GM12878 (cell line): ENCODE measurements around the gene GPR137B. TPM values are rescaled to one million over a fixed set of nuclear protein-coding genes. Genes with fewer than 3 reads are reported as not detected.

ENCODE experiments used
- ASH2L ChIP-seq: fragments of 300-600, 200-600 bp; sonication (generic); IDR thresholded peaks from 2 replicates; pipeline ENCODE4 v1.6.1; 2017; ENCODE audit warnings: low read depth, mild to moderate bottlenecking, borderline replicate concordance
- BCL11A ChIP-seq: IDR thresholded peaks from 2 replicates; pipeline ENCODE4 v1.6.1; 2011; ENCODE audit warnings: low read depth, low read length
- BMI1 ChIP-seq: fragments of 450-650 bp; IDR thresholded peaks from 2 replicates; pipeline ENCODE4 v1.6.1; 2016; ENCODE audit warnings: mild to moderate bottlenecking, moderate library complexity, borderline replicate concordance
- CEBPB ChIP-seq, 2 experiments: fragments of 150-350 bp in 1 of 2; IDR thresholded peaks; 2 replicates each; pipeline ENCODE4 v1.6.1; 2012 to 2014; ENCODE audit warnings: low read depth in 2 of 2, low read length in 2 of 2, borderline replicate concordance in 1 of 2, inconsistent platforms in 1 of 2
- CREB1 ChIP-seq: IDR thresholded peaks from 2 replicates; pipeline ENCODE4 v1.6.1; 2012; ENCODE audit warnings: low read depth, mild to moderate bottlenecking, inconsistent platforms
- HDGF ChIP-seq: fragments of 450-650 bp; IDR thresholded peaks from 2 replicates; pipeline ENCODE4 v1.6.1; 2016; ENCODE audit warnings: antibody characterized with exemption
- JUNB ChIP-seq: IDR thresholded peaks from 2 replicates; pipeline ENCODE4 v1.6.1; 2016; ENCODE audit warnings: antibody characterized with exemption, mild to moderate bottlenecking
- KDM1A ChIP-seq: fragments of 200-600 bp; sonication (generic); IDR thresholded peaks from 2 replicates; pipeline ENCODE4 v1.6.1; 2016; ENCODE audit warnings: borderline replicate concordance
- MTA2 ChIP-seq: fragments of 450-650 bp; IDR thresholded peaks from 2 replicates; pipeline ENCODE4 v1.6.1; 2016; ENCODE audit warnings: low read depth, mild to moderate bottlenecking, moderate library complexity
- MTA3 ChIP-seq: IDR thresholded peaks from 2 replicates; pipeline ENCODE4 v1.6.1; 2012; ENCODE audit warnings: low read length, inconsistent platforms, borderline replicate concordance
- MYB ChIP-seq: fragments of 150-350 bp; IDR thresholded peaks from 2 replicates; pipeline ENCODE4 v1.6.1; 2014; ENCODE audit warnings: mild to moderate bottlenecking, low read depth, low read length, borderline replicate concordance
- NBN ChIP-seq: fragments of 450-650 bp; IDR thresholded peaks from 2 replicates; pipeline ENCODE4 v1.6.1; 2016
- NFIC ChIP-seq: IDR thresholded peaks from 2 replicates; pipeline ENCODE4 v1.6.1; 2012; ENCODE audit warnings: low read depth, mild to moderate bottlenecking, inconsistent platforms, low read length, moderate library complexity
- NFXL1 ChIP-seq: fragments of 450-650 bp; IDR thresholded peaks from 2 replicates; pipeline ENCODE4 v1.6.1; 2017; ENCODE audit warnings: antibody characterized with exemption, mild to moderate bottlenecking, borderline replicate concordance
- NFYB ChIP-seq: IDR thresholded peaks from 2 replicates; pipeline ENCODE4 v1.6.1; 2011; ENCODE audit warnings: low read depth, mild to moderate bottlenecking, low read length, improper control_type of control experiment, moderate library complexity; ENCODE audit not compliant: insufficient read depth
- RB1 ChIP-seq: fragments of 450-650 bp; formaldehyde crosslinking; IDR thresholded peaks from 2 replicates; pipeline ENCODE4 v1.6.1; 2017; ENCODE audit warnings: mild to moderate bottlenecking, borderline replicate concordance
- SMARCA5 ChIP-seq: fragments of 450-650 bp; IDR thresholded peaks from 2 replicates; pipeline ENCODE4 v1.6.1; 2017; ENCODE audit warnings: mild to moderate bottlenecking
- SMC3 ChIP-seq: IDR thresholded peaks from 2 replicates; pipeline ENCODE4 v1.6.1; 2011; ENCODE audit warnings: low read length, improper control_type of control experiment, borderline replicate concordance
- STAT1 ChIP-seq: fragments of 450-650 bp; conservative IDR thresholded peaks from 2 replicates; pipeline ENCODE4 v1.6.1; 2014; ENCODE audit warnings: antibody characterized with exemption, mild to moderate bottlenecking
- SUPT20H ChIP-seq: IDR thresholded peaks from 2 replicates; pipeline ENCODE4 v1.6.1; 2011; ENCODE audit warnings: low read depth, mild to moderate bottlenecking, low read length, moderate library complexity, borderline replicate concordance; ENCODE audit not compliant: control insufficient read depth
- TAF1 ChIP-seq: IDR thresholded peaks from 2 replicates; pipeline ENCODE4 v1.6.1; 2011; ENCODE audit warnings: mild to moderate bottlenecking, low read depth, low read length, borderline replicate concordance
- ZBED1 ChIP-seq: IDR thresholded peaks from 2 replicates; pipeline ENCODE4 v1.6.1; 2016; ENCODE audit warnings: borderline replicate concordance
- polyA plus RNA-seq, 11 experiments: library from polyadenylated mRNA; depleted of rRNA in 4 of 11; unstranded in 6 of 11; stranded (reverse) in 5 of 11; fragments of >200 nt; fragmentation: Nextera tagmentation in 4 of 11; fragmentation: Illumina TruSeq in 1 of 11; extraction: Ambion mirVana in 4 of 11; extraction: Trizol in 1 of 11; gene quantifications; 1 replicate in 1 of 11; 2 replicates in 10 of 11; pipeline versions ENCODE4 v1.2.1 to v1.2.3, GENCODE V29; 2011 to 2016; ENCODE audit warnings: inconsistent platforms in 2 of 11, missing spikeins in 2 of 11, low read depth in 1 of 11
- total RNA-seq, 4 experiments: library from RNA; depleted of rRNA in 3 of 4; stranded (reverse); fragments of >200 nt in 3 of 4; fragmentation: Illumina TruSeq in 1 of 4; extraction: Trizol in 1 of 4; gene quantifications; 2 replicates each; pipeline versions ENCODE4 v1.2.1 to v1.2.3, GENCODE V29; 2013 to 2021
- TF ChIP-seq, protein P1 (sequence below): IDR thresholded peaks from 2 replicates; pipeline ENCODE4 v1.6.1; 2012; ENCODE audit warnings: low read length, inconsistent platforms
- TF ChIP-seq, protein P2 (sequence below): IDR thresholded peaks from 2 replicates; pipeline ENCODE4 v1.6.1; 2011; ENCODE audit warnings: borderline replicate concordance, low read depth, mild to moderate bottlenecking, moderate library complexity, mixed read lengths, low read length; ENCODE audit not compliant: insufficient read depth; ENCODE audit errors: extremely low read length
- TF ChIP-seq, protein P3 (sequence below): fragments of 450-650 bp; IDR thresholded peaks from 2 replicates; pipeline ENCODE4 v1.6.1; 2016; ENCODE audit warnings: mild to moderate bottlenecking, moderate library complexity, borderline replicate concordance
- TF ChIP-seq, protein P4 (sequence below): fragments of 450-650 bp; IDR thresholded peaks from 2 replicates; pipeline ENCODE4 v1.6.1; 2014; ENCODE audit warnings: mild to moderate bottlenecking

GPR137B gene
- total and polyA plus RNA-seq, 10 of the 15 experiments (the other 5 are each of a cell fraction or from before 2014, with no cell fraction given), result 5.4 to 20.8 (median 12.5) TPM

DNA sequence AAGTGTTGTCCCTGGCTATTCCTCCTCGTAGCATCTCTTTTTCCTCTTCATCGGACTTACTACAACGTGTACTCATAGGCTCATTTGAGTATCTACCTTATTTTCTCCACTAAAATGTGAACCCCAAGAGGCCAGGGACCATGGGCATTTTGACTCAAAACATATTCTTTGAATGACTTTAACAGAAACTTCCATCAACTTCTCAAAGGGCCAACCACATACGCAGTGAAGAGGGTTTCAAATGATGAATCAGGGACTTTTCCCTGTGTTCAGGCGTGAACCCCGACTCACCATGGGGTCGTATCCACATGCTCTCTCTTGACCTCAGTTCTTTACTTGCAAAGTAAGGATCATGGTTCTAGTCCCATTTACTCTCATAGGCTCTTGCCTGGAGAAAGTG, 20.2 kb upstream of the GPR137B start (continued):
- no peak for TF ChIP-seq CEBPB (IDR thresholded peaks at IDR 0.05; ENCODE audit: borderline replicate concordance in 1 of 2, low read depth in 2 of 2, low read length in 2 of 2)
- TF ChIP-seq, protein P1, sequence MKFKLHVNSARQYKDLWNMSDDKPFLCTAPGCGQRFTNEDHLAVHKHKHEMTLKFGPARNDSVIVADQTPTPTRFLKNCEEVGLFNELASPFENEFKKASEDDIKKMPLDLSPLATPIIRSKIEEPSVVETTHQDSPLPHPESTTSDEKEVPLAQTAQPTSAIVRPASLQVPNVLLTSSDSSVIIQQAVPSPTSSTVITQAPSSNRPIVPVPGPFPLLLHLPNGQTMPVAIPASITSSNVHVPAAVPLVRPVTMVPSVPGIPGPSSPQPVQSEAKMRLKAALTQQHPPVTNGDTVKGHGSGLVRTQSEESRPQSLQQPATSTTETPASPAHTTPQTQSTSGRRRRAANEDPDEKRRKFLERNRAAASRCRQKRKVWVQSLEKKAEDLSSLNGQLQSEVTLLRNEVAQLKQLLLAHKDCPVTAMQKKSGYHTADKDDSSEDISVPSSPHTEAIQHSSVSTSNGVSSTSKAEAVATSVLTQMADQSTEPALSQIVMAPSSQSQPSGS, result peak; percentile 94
- TF ChIP-seq, protein P2, sequence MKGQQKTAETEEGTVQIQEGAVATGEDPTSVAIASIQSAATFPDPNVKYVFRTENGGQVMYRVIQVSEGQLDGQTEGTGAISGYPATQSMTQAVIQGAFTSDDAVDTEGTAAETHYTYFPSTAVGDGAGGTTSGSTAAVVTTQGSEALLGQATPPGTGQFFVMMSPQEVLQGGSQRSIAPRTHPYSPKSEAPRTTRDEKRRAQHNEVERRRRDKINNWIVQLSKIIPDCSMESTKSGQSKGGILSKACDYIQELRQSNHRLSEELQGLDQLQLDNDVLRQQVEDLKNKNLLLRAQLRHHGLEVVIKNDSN, result no peak
- TF ChIP-seq MTA2, result peak; percentile 79; the same call in 1 of the 2 replicates
- TF ChIP-seq, protein P3, sequence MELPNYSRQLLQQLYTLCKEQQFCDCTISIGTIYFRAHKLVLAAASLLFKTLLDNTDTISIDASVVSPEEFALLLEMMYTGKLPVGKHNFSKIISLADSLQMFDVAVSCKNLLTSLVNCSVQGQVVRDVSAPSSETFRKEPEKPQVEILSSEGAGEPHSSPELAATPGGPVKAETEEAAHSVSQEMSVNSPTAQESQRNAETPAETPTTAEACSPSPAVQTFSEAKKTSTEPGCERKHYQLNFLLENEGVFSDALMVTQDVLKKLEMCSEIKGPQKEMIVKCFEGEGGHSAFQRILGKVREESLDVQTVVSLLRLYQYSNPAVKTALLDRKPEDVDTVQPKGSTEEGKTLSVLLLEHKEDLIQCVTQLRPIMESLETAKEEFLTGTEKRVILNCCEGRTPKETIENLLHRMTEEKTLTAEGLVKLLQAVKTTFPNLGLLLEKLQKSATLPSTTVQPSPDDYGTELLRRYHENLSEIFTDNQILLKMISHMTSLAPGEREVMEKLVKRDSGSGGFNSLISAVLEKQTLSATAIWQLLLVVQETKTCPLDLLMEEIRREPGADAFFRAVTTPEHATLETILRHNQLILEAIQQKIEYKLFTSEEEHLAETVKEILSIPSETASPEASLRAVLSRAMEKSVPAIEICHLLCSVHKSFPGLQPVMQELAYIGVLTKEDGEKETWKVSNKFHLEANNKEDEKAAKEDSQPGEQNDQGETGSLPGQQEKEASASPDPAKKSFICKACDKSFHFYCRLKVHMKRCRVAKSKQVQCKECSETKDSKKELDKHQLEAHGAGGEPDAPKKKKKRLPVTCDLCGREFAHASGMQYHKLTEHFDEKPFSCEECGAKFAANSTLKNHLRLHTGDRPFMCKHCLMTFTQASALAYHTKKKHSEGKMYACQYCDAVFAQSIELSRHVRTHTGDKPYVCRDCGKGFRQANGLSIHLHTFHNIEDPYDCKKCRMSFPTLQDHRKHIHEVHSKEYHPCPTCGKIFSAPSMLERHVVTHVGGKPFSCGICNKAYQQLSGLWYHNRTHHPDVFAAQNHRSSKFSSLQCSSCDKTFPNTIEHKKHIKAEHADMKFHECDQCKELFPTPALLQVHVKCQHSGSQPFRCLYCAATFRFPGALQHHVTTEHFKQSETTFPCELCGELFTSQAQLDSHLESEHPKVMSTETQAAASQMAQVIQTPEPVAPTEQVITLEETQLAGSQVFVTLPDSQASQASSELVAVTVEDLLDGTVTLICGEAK, result no peak
- TF ChIP-seq BMI1, result peak; percentile 61
- no peak for TF ChIP-seq MYB
- no peak for TF ChIP-seq SUPT20H
- no peak for TF ChIP-seq HDGF
- no peak for TF ChIP-seq NFXL1
- no peak for TF ChIP-seq NBN
- no peak for TF ChIP-seq SMC3
- TF ChIP-seq NFIC, result peak; percentile 97
- no peak for TF ChIP-seq TAF1
- TF ChIP-seq NFYB, result no peak
- no peak for TF ChIP-seq ASH2L
- TF ChIP-seq STAT1, result no peak
- TF ChIP-seq BCL11A, result peak; percentile 93
- TF ChIP-seq KDM1A, result no peak
- TF ChIP-seq, protein P4, sequence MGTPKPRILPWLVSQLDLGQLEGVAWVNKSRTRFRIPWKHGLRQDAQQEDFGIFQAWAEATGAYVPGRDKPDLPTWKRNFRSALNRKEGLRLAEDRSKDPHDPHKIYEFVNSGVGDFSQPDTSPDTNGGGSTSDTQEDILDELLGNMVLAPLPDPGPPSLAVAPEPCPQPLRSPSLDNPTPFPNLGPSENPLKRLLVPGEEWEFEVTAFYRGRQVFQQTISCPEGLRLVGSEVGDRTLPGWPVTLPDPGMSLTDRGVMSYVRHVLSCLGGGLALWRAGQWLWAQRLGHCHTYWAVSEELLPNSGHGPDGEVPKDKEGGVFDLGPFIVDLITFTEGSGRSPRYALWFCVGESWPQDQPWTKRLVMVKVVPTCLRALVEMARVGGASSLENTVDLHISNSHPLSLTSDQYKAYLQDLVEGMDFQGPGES, result no peak
- no peak for TF ChIP-seq SMARCA5
- peak; percentile 99 for TF ChIP-seq JUNB
- TF ChIP-seq MTA3, result peak; percentile 86; the same call in 1 of the 2 replicates
- TF ChIP-seq RB1, result no peak
- TF ChIP-seq CREB1, result peak; percentile 50; the same call in 1 of the 2 replicates
- TF ChIP-seq ZBED1, result 0 out of 2 replicates have a peak, but pooled peaks have one; percentile 51
